GM19193 (cell line): ENCODE measurements around the gene SLC43A1.

Experiments used
- POLR2A ChIP-seq: IDR thresholded peaks from 4 replicates; pipeline ENCODE4 v1.6.1; 2011; ENCODE audit not compliant: insufficient read depth, insufficient read length; ENCODE audit errors: extremely low read depth

The SLC43A1 gene

GRCh38 chr11:57456960-57457642 lies 58.4 kb downstream of the SLC43A1 start:
- no peak for TF ChIP-seq POLR2A

GRCh38 chr11:57453543-57454177 lies 61.8 kb downstream of the SLC43A1 start:
- TF ChIP-seq POLR2A: no peak

DNA sequence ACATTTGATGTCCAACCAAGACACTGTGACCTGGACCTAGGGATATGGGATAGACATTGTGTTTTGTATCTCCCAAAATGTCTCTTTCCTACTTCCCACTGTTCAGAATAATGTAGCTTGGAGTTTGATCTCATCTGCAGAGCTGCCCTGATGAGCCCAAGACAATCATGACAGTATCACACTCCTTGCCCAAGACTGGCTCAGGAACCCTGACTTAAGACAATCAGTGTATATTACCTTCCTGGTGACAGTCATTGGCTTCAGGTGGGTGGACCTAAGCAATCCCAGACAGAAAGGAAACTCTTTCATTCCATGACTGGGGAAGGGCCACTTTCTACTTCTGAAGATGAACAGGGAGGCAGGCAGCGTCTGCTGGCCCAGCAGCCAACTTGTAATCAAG lies 69.4 kb downstream of the SLC43A1 start:
- no peak for TF ChIP-seq POLR2A

GRCh38 chr11:57444362-57445121 lies 71.0 kb downstream of the SLC43A1 start:
- no peak for TF ChIP-seq POLR2A

- TF ChIP-seq POLR2A: no peak
Observed at GRCh38 chr11:57440744-57441414, 74.6 kb downstream of the SLC43A1 start.

DNA sequence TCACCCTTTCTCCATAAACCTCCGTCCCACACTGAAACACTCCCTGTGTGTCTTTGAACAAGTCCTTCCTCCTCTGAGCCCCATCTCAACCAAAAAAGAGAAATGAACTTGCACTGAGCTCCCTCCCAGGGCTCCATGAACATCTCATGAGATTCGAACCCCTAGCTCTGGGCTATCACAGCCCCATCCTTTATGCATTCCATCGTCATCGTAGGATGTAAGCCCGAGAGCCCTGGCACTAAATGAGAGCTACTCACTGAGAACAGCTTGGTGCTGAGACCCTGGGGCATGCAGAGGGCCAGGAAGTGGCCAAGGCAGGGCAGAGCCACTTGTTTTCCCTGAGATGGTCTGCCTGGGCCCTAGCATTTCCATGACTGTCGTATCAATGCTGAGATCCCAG lies 75.7 kb downstream of the SLC43A1 start:
- no peak for TF ChIP-seq POLR2A

- TF ChIP-seq POLR2A: no peak
Observed at GRCh38 chr11:57438345-57439285, 76.9 kb downstream of the SLC43A1 start.

DNA sequence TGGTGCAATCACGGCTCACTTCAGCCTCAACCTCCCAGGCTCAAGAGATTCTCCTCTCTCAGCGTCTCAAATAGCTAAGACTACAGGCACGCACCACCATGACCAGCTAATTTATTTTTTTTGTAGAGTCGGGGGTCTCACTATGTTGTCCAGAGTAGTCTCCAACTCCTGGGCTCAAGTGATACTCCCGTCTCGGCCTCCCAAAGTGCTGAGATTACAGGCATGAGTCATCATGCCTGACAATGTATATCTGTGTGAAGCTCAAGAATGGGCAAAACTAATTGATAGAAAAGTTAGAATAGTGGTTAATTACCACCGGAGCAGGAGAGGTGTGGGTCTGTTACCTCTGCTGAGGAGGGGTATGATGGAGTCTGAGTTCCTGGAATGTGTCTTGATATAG lies 79.5 kb downstream of the SLC43A1 start:
- TF ChIP-seq POLR2A: no peak

DNA sequence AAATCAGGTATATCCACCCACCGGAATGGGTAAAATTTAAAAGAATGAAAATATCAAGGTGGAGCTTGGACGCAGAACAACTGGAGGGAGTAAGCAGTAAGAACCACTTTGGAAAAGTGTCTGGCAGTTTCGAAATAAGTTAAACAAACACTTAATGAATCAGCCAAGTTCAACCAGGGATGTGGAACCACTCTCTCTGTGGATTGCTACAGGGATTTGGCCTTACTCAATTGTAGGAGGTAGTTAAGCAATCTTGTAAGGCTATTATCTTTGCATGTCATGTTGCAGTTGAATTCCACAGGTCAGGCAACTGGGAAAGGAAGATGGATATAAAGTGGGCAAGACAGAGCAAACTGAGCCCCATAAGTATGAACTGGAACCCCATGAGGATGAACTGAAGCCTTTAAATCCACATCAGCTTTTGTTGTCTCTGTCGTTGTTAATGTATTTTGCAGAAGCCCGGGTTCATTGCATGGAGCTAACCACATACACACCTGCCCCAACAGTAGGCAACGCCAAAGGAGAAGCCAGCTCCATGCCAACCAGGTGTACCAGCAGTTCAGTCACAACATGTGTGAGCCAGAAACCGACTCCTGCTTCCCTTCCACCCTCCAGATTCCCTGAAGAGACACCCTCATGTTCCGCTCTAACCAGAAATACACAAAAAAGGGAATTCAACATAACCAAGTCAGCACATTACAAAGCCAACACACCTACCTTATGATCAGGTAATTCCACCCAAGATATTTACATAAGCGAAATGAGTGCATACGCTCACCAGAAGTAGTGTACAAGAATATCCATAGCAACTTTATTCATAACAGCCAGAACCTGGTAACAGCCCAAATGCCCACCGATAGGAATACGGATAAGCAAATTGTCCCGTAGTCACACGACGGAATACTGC lies 80.6 kb downstream of the SLC43A1 start:
- TF ChIP-seq POLR2A: no peak
